HepG2 (cell line): ENCODE measurements around the gene EIF4ENIF1. TPM values are rescaled to one million over a fixed set of nuclear protein-coding genes. Genes with fewer than 3 reads are reported as not detected.

Experiments
- CC2D1A ChIP-seq: sonication (generic); formaldehyde crosslinking; IDR thresholded peaks from 2 replicates; pipeline ENCODE4 v1.8.1; 2023; ENCODE audit warnings: mild to moderate bottlenecking, missing genetic modification reagents
- EHMT2 ChIP-seq: fragments of 200-600 bp; sonication (generic); IDR thresholded peaks from 2 replicates; pipeline ENCODE4 v1.7.0; 2017; ENCODE audit warnings: antibody characterized with exemption, low read depth, low read length, borderline replicate concordance
- EP300 ChIP-seq, 3 experiments: sonication (generic) in 1 of 3; formaldehyde crosslinking in 1 of 3; IDR thresholded peaks; 2 replicates each; pipeline versions ENCODE4 v1.5.1 to v1.6.1; 2011 to 2020; ENCODE audit warnings: low read depth in 2 of 3, low read length in 2 of 3, borderline replicate concordance in 1 of 3, improper control_type of control experiment in 1 of 3, mild to moderate bottlenecking in 1 of 3, missing genetic modification reagents in 1 of 3, moderate library complexity in 1 of 3
- FUBP1 ChIP-seq: sonication (generic); formaldehyde crosslinking; IDR thresholded peaks from 2 replicates; pipeline ENCODE4 v1.5.1; 2020; ENCODE audit warnings: missing genetic modification reagents, mild to moderate bottlenecking, borderline replicate concordance
- GATAD2A ChIP-seq: IDR thresholded peaks from 2 replicates; pipeline ENCODE4 v1.6.1; 2016
- HES4 ChIP-seq: sonication (generic); formaldehyde crosslinking; IDR thresholded peaks from 2 replicates; pipeline ENCODE4 v1.9.0; 2021; ENCODE audit warnings: mild to moderate bottlenecking, missing genetic modification reagents, borderline replicate concordance
- KAT2B ChIP-seq: fragments of 150-350 bp; IDR thresholded peaks from 2 replicates; pipeline ENCODE4 v1.6.1; 2014; ENCODE audit warnings: low read depth, low read length, borderline replicate concordance
- KDM1A ChIP-seq: IDR thresholded peaks from 2 replicates; pipeline ENCODE4 v1.6.1; 2016; ENCODE audit warnings: missing compliant biosample characterization
- POLR2AphosphoS2 ChIP-seq: IDR thresholded peaks from 2 replicates; pipeline ENCODE4 v1.6.1; 2011; ENCODE audit warnings: low read depth, low read length, improper control_type of control experiment
- RCOR2 ChIP-seq: IDR thresholded peaks from 2 replicates; pipeline ENCODE4 v1.6.1; 2016; ENCODE audit warnings: missing biosample characterization, missing genetic modification reagents
- ZNF660 ChIP-seq: sonication (generic); formaldehyde crosslinking; IDR thresholded peaks from 2 replicates; pipeline ENCODE4 v1.5.1; 2020; ENCODE audit warnings: mild to moderate bottlenecking, low read depth, missing genetic modification reagents, borderline replicate concordance
- ZNF674 ChIP-seq: sonication (generic); formaldehyde crosslinking; IDR thresholded peaks from 2 replicates; pipeline ENCODE4 v1.5.0; 2020; ENCODE audit warnings: low read depth, mild to moderate bottlenecking, missing genetic modification reagents
- ZNF773 ChIP-seq: sonication (generic); formaldehyde crosslinking; IDR thresholded peaks from 2 replicates; pipeline ENCODE4 v1.4.0; 2020; ENCODE audit warnings: missing genetic modification reagents, borderline replicate concordance
- ZSCAN21 ChIP-seq: sonication (generic); formaldehyde crosslinking; IDR thresholded peaks from 2 replicates; pipeline ENCODE4 v1.8.0; 2022; ENCODE audit warnings: mild to moderate bottlenecking, missing genetic modification reagents, moderate library complexity, borderline replicate concordance
- polyA plus RNA-seq, 8 experiments: library from polyadenylated mRNA; depleted of rRNA in 3 of 8; stranded (reverse) in 7 of 8; unstranded in 1 of 8; fragments of >200 nt; fragmentation: Illumina TruSeq in 4 of 8; extraction: Trizol in 4 of 8; gene quantifications; 2 replicates each; pipeline versions ENCODE4 v1.2.1 to v1.2.3, GENCODE V29; 2011 to 2016; ENCODE audit warnings: low read depth in 4 of 8, missing spikeins in 1 of 8, mixed read lengths in 1 of 8; ENCODE audit not compliant: insufficient read depth in 1 of 8
- total RNA-seq, 5 experiments: library from RNA; depleted of rRNA; stranded (reverse); fragments of >200 nt; fragmentation: Illumina TruSeq; extraction: Trizol; gene quantifications; 2 replicates each; pipeline ENCODE4 v1.2.3, GENCODE V29; 2016; ENCODE audit warnings: low read depth in 1 of 5
- TF ChIP-seq, protein P1 (sequence below): IDR thresholded peaks from 2 replicates; pipeline ENCODE4 v1.6.1; 2016; ENCODE audit warnings: mild to moderate bottlenecking
- TF ChIP-seq, protein P2 (sequence below): sonication (generic); formaldehyde crosslinking; IDR thresholded peaks from 2 replicates; pipeline ENCODE4; 2020; ENCODE audit warnings: missing genetic modification reagents, mild to moderate bottlenecking, borderline replicate concordance
- TF ChIP-seq, protein P3 (sequence below): sonication (generic); formaldehyde crosslinking; IDR thresholded peaks from 2 replicates; pipeline ENCODE4 v1.5.0; 2020; ENCODE audit warnings: mild to moderate bottlenecking, missing genetic modification reagents, moderate library complexity
- TF ChIP-seq, protein P4 (sequence below): sonication (generic); formaldehyde crosslinking; IDR thresholded peaks from 2 replicates; pipeline ENCODE4 v1.5.0; 2020; ENCODE audit warnings: mild to moderate bottlenecking, missing genetic modification reagents

Gene EIF4ENIF1
- total and polyA plus RNA-seq, 2 of the 13 experiments (the other 11 are each of a cell fraction or from before 2014, with no cell fraction given) = 11.9 to 12.3 TPM

GRCh38 chr22:31496007-31496734 is 6.5 kb upstream of the EIF4ENIF1 start, which contains the start of gene SFI1 (continued):
- TF ChIP-seq, protein P1, sequence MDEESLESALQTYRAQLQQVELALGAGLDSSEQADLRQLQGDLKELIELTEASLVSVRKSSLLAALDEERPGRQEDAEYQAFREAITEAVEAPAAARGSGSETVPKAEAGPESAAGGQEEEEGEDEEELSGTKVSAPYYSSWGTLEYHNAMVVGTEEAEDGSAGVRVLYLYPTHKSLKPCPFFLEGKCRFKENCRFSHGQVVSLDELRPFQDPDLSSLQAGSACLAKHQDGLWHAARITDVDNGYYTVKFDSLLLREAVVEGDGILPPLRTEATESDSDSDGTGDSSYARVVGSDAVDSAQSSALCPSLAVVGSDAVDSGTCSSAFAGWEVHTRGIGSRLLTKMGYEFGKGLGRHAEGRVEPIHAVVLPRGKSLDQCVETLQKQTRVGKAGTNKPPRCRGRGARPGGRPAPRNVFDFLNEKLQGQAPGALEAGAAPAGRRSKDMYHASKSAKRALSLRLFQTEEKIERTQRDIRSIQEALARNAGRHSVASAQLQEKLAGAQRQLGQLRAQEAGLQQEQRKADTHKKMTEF (CRISPR knock-in tag) = 0 out of 2 replicates have a peak, but pooled peaks have one; percentile 43
- TF ChIP-seq, protein P2, sequence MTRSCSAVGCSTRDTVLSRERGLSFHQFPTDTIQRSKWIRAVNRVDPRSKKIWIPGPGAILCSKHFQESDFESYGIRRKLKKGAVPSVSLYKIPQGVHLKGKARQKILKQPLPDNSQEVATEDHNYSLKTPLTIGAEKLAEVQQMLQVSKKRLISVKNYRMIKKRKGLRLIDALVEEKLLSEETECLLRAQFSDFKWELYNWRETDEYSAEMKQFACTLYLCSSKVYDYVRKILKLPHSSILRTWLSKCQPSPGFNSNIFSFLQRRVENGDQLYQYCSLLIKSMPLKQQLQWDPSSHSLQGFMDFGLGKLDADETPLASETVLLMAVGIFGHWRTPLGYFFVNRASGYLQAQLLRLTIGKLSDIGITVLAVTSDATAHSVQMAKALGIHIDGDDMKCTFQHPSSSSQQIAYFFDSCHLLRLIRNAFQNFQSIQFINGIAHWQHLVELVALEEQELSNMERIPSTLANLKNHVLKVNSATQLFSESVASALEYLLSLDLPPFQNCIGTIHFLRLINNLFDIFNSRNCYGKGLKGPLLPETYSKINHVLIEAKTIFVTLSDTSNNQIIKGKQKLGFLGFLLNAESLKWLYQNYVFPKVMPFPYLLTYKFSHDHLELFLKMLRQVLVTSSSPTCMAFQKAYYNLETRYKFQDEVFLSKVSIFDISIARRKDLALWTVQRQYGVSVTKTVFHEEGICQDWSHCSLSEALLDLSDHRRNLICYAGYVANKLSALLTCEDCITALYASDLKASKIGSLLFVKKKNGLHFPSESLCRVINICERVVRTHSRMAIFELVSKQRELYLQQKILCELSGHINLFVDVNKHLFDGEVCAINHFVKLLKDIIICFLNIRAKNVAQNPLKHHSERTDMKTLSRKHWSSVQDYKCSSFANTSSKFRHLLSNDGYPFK (CRISPR knock-in tag) = peak; percentile 66; the same call in 1 of the 2 replicates
- TF ChIP-seq ZNF674 (CRISPR knock-in tag) (no peak), CC2D1A (CRISPR knock-in tag) (no peak), ZNF773 (CRISPR knock-in tag) (0 out of 2 replicates have a peak, but pooled peaks have one; percentile 40), KDM1A (CRISPR knock-in tag) (no peak), ZSCAN21 (peak; percentile 55), KAT2B (no peak), HES4 (CRISPR knock-in tag) (no peak), ZNF660 (no peak), EHMT2 (no peak), POLR2AphosphoS2 (no peak), RCOR2 (CRISPR knock-in tag) (no peak), EP300 (IDR thresholded peaks at IDR 0.05; ENCODE audit: low read depth in 2 of 2, low read length in 2 of 2) (no peak), EP300 (CRISPR knock-in tag; IDR thresholded peaks at IDR 0.05; ENCODE audit: borderline replicate concordance) (peak; percentile 40; the same call in 1 of the 2 replicates), FUBP1 (CRISPR knock-in tag) (no peak), GATAD2A (CRISPR knock-in tag) (peak; percentile 56)
- TF ChIP-seq, protein P3, sequence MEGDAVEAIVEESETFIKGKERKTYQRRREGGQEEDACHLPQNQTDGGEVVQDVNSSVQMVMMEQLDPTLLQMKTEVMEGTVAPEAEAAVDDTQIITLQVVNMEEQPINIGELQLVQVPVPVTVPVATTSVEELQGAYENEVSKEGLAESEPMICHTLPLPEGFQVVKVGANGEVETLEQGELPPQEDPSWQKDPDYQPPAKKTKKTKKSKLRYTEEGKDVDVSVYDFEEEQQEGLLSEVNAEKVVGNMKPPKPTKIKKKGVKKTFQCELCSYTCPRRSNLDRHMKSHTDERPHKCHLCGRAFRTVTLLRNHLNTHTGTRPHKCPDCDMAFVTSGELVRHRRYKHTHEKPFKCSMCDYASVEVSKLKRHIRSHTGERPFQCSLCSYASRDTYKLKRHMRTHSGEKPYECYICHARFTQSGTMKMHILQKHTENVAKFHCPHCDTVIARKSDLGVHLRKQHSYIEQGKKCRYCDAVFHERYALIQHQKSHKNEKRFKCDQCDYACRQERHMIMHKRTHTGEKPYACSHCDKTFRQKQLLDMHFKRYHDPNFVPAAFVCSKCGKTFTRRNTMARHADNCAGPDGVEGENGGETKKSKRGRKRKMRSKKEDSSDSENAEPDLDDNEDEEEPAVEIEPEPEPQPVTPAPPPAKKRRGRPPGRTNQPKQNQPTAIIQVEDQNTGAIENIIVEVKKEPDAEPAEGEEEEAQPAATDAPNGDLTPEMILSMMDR = peak; percentile 76
- TF ChIP-seq, protein P4, sequence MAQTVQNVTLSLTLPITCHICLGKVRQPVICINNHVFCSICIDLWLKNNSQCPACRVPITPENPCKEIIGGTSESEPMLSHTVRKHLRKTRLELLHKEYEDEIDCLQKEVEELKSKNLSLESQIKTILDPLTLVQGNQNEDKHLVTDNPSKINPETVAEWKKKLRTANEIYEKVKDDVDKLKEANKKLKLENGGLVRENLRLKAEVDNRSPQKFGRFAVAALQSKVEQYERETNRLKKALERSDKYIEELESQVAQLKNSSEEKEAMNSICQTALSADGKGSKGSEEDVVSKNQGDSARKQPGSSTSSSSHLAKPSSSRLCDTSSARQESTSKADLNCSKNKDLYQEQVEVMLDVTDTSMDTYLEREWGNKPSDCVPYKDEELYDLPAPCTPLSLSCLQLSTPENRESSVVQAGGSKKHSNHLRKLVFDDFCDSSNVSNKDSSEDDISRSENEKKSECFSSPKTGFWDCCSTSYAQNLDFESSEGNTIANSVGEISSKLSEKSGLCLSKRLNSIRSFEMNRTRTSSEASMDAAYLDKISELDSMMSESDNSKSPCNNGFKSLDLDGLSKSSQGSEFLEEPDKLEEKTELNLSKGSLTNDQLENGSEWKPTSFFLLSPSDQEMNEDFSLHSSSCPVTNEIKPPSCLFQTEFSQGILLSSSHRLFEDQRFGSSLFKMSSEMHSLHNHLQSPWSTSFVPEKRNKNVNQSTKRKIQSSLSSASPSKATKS (CRISPR knock-in tag) = no peak
